HG03378 (cell line): Measurements from ENCODE around the gene NUP205.

Experiments
- ATAC-seq: cut with Tn5 transposase; IDR thresholded peaks from one replicate; pipeline ENCODE4 v1.9.1; 2021; ENCODE audit warnings: mild to moderate bottlenecking, moderate library complexity; ENCODE audit not compliant: unreplicated experiment

NUP205 gene

DNA sequence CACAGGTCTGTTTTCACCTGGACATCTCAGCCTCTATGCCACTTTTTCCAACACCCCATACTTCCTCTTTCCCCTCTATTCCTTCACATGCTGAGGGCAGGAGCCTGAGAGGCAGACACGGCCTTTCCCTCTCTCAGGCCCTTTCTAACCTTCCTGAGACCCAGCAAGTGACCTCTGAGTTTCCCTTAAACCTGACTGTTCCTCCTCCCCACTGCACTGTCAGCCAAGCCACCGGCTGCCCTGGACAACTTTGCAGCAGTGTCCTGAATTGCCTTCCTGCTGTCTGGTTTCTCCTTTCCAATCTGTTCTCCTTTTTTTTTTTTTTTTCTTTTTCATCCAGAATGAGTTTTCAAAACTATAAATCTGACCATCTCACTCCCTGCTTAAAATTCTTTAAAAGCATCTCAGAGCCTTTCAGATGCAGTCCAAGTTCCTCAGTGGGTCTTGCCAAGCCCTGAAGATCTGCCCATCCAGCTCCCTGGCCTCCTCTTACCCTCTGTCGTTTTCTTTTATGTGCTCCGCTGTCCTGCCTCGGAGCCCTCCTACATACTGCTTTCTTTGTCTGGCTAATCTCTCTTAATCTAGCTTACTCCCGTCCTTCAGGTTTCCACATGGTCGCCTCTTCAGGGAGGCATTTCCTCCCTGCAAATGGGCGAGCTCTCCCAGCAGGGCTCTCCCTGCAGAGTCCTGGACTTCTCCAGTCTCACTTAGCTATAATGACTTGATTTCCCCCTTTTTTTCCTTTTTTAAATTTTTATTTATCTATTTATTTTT, 139.7 kb downstream of the NUP205 start:
- ATAC-seq, result no peak
